ENCODE results near the gene VPS33A.

The VPS33A gene

GRCh38 chr12:122250536-122250935 lies 15.8 kb downstream of the VPS33A start:
- H3K4me3 ChIP-seq (ENCODE audit: low read depth, low read length) = no peak overlapping the region
- no peak for DNase-seq (ENCODE audit: low read depth)
- no peak for TF ChIP-seq CTCF (IDR thresholded peaks at IDR 0.05; ENCODE audit: insufficient read depth, low read depth, low read length, missing control alignments)

- H3K4me3 ChIP-seq (ENCODE audit: low read depth, low read length) = no peak overlapping the region
- no peak for TF ChIP-seq CTCF (IDR thresholded peaks at IDR 0.05; ENCODE audit: insufficient read depth, low read depth, low read length, missing control alignments)
- no peak for DNase-seq (ENCODE audit: low read depth)
Measured at GRCh38 chr12:122250047-122250446, 16.2 kb downstream of the VPS33A start.

GRCh38 chr12:122245553-122245952 lies 20.7 kb downstream of the VPS33A start:
- H3K4me3 ChIP-seq (ENCODE audit: low read depth, low read length) = peak overlapping the region; percentile 21; the same call in 1 of the 2 replicates
- DNase-seq (ENCODE audit: low read depth) = peak; percentile 12
- TF ChIP-seq CTCF (IDR thresholded peaks at IDR 0.05; ENCODE audit: insufficient read depth, low read depth, low read length, missing control alignments) = no peak

- no peak for TF ChIP-seq CTCF (IDR thresholded peaks at IDR 0.05; ENCODE audit: insufficient read depth, low read depth, low read length, missing control alignments)
- peak overlapping the region; percentile 21 for H3K4me3 ChIP-seq (ENCODE audit: low read depth, low read length)
- peak; percentile 32 for DNase-seq (ENCODE audit: low read depth)
Measured at GRCh38 chr12:122244565-122245371, 21.5 kb downstream of the VPS33A start.

- H3K4me3 ChIP-seq (ENCODE audit: low read depth, low read length) = no peak overlapping the region
- no peak for TF ChIP-seq CTCF (IDR thresholded peaks at IDR 0.05; ENCODE audit: insufficient read depth, low read depth, low read length, missing control alignments)
- peak; percentile 32 for DNase-seq (ENCODE audit: low read depth)
Measured at GRCh38 chr12:122243965-122244364, 22.3 kb downstream of the VPS33A start.

GRCh38 chr12:122238861-122239260 lies 27.4 kb downstream of the VPS33A start:
- no peak for DNase-seq (ENCODE audit: low read depth)
- H3K4me3 ChIP-seq (ENCODE audit: low read depth, low read length) = no peak overlapping the region
- no peak for TF ChIP-seq CTCF (IDR thresholded peaks at IDR 0.05; ENCODE audit: insufficient read depth, low read depth, low read length, missing control alignments)

GRCh38 chr12:122235741-122236140 lies 30.6 kb downstream of the VPS33A start:
- TF ChIP-seq CTCF (IDR thresholded peaks at IDR 0.05; ENCODE audit: insufficient read depth, low read depth, low read length, missing control alignments) = no peak
- H3K4me3 ChIP-seq (ENCODE audit: low read depth, low read length) = no peak overlapping the region
- no peak for DNase-seq (ENCODE audit: low read depth)

All from GM12865 (cell line).